Large intestine (tissue), 3 donors: ENCODE results near the gene CARD14. TPM values are rescaled to one million over a fixed set of nuclear protein-coding genes. Genes with fewer than 3 reads are reported as not detected.
"Not testable (repeated sequence)": the region's sequence is repeated elsewhere in the genome, so short reads cannot be mapped to it uniquely, and the experiment has no call there.

ENCODE experiments used
- DNase-seq, 2 donors: peaks; one replicate each; pipeline versions ENCODE4 v3.0.0 to v3.0.0-alpha.2; 2013
- H3K27ac ChIP-seq: one replicate; pipeline ENCODE4 v1.5.1; 2013; ENCODE audit warnings: low read length
- H3K27me3 ChIP-seq: 2 replicates; pipeline ENCODE4 v1.6.1; 2013; ENCODE audit warnings: low read length; ENCODE audit not compliant: control insufficient read depth, insufficient read depth
- H3K36me3 ChIP-seq: 2 replicates; pipeline ENCODE4 v1.6.1; 2013; ENCODE audit warnings: low read length; ENCODE audit not compliant: control insufficient read depth, insufficient read depth
- H3K4me1 ChIP-seq: one replicate; pipeline ENCODE4 v1.6.1; 2013; ENCODE audit warnings: low read length; ENCODE audit not compliant: control insufficient read depth, insufficient read depth
- H3K4me3 ChIP-seq: one replicate; pipeline ENCODE4 v1.5.1; 2013; ENCODE audit warnings: low read length
- H3K9me3 ChIP-seq: one replicate; pipeline ENCODE4 v1.6.1; 2013; ENCODE audit warnings: mild to moderate bottlenecking, low read depth, low read length, moderate library complexity; ENCODE audit not compliant: control insufficient read depth
- WGBS: methylation state at CpG from one replicate; pipeline ENCODE4 v1.1.5; 2013; ENCODE audit warnings: low lambda C conversion rate; ENCODE audit not compliant: insufficient coverage; 5-methylcytosine and 5-hydroxymethylcytosine counted together
- polyA plus RNA-seq: library from polyadenylated mRNA; unstranded; fragments of 120-200 nt; gene quantifications from one replicate; pipeline ENCODE4 v1.2.1, GENCODE V29; 2013

CARD14 gene
- polyA plus RNA-seq, 1 donor = 3.2 TPM

GRCh38 chr17:80242505-80242904, 72.7 kb downstream of the CARD14 start:
- WGBS = no CpG with 5 or more reads among the region's 14 CpGs
- Histone ChIP-seq H3K9me3 (no peaks in the 10 kb centered on the region), H3K36me3 (peaks cover 68% of the 10 kb centered on the region), H3K27ac (no peak overlapping the region), H3K4me1 (no peaks in the 10 kb centered on the region), H3K27me3 (no peaks in the 10 kb centered on the region), H3K4me3 (no peak overlapping the region)
- DNase-seq = no peak

- no peaks in the 10 kb centered on the region for H3K27me3 ChIP-seq
- no peaks in the 10 kb centered on the region for H3K4me1 ChIP-seq
- no peak for DNase-seq
- peaks cover 68% of the 10 kb centered on the region for H3K36me3 ChIP-seq
- no peaks in the 10 kb centered on the region for H3K9me3 ChIP-seq
- no CpG with 5 or more reads among the region's 26 CpGs for WGBS
- no peak overlapping the region for H3K4me3 ChIP-seq
- no peak overlapping the region for H3K27ac ChIP-seq
Observed at GRCh38 chr17:80243526-80244433, 74.0 kb downstream of the CARD14 start.

- no CpG with 5 or more reads among the region's 6 CpGs for WGBS
- DNase-seq, H3K4me1 ChIP-seq: not testable (repeated sequence)
Observed at GRCh38 chr17:80244448-80244847, 74.6 kb downstream of the CARD14 start.

GRCh38 chr17:80244871-80245509, 75.2 kb downstream of the CARD14 start:
- Histone ChIP-seq H3K27me3 (no peaks in the 10 kb centered on the region), H3K4me1 (no peaks in the 10 kb centered on the region), H3K27ac (no peak overlapping the region), H3K4me3 (no peak overlapping the region), H3K9me3 (no peaks in the 10 kb centered on the region), H3K36me3 (peaks cover 72% of the 10 kb centered on the region)
- DNase-seq = no peak
- no CpG with 5 or more reads among the region's 22 CpGs for whole genome bisulfite sequencing

More at GRCh38 chr17:80244448-80244847, 74.6 kb downstream of the CARD14 start:
- H3K4me3 ChIP-seq, H3K27ac ChIP-seq, H3K9me3 ChIP-seq, H3K27me3 ChIP-seq: not testable (repeated sequence)
- peaks cover 72% of the 10 kb centered on the region for H3K36me3 ChIP-seq

- Histone ChIP-seq H3K36me3 (peaks cover 74% of the 10 kb centered on the region), H3K27ac (no peak overlapping the region), H3K27me3 (no peaks in the 10 kb centered on the region), H3K9me3 (no peaks in the 10 kb centered on the region), H3K4me3 (no peak overlapping the region), H3K4me1 (no peaks in the 10 kb centered on the region)
- DNase-seq = no peak
- WGBS = no CpG with 5 or more reads among the region's 27 CpGs
Observed at GRCh38 chr17:80245566-80246265, 75.9 kb downstream of the CARD14 start.

- H3K9me3 ChIP-seq = no peaks in the 10 kb centered on the region
- DNase-seq = no peak
- H3K4me3 ChIP-seq = no peak overlapping the region
- peaks cover 75% of the 10 kb centered on the region for H3K36me3 ChIP-seq
- no peaks in the 10 kb centered on the region for H3K4me1 ChIP-seq
- WGBS = no CpG with 5 or more reads among the region's 19 CpGs
- H3K27me3 ChIP-seq = no peaks in the 10 kb centered on the region
- no peak overlapping the region for H3K27ac ChIP-seq
Observed at GRCh38 chr17:80246266-80246681, 76.4 kb downstream of the CARD14 start.

GRCh38 chr17:80246726-80247125, 76.9 kb downstream of the CARD14 start:
- Histone ChIP-seq H3K36me3 (peaks cover 75% of the 10 kb centered on the region), H3K27me3 (no peaks in the 10 kb centered on the region), H3K27ac (no peak overlapping the region), H3K9me3 (no peaks in the 10 kb centered on the region), H3K4me1 (no peaks in the 10 kb centered on the region), H3K4me3 (no peak overlapping the region)
- DNase-seq = no peak
- WGBS = no CpG with 5 or more reads among the region's 8 CpGs

- Histone ChIP-seq H3K4me1 (no peaks in the 10 kb centered on the region), H3K9me3 (no peaks in the 10 kb centered on the region), H3K36me3 (peaks cover 77% of the 10 kb centered on the region), H3K27me3 (no peaks in the 10 kb centered on the region), H3K27ac (no peak overlapping the region), H3K4me3 (no peak overlapping the region)
- no peak for DNase-seq
- WGBS = no CpG with 5 or more reads among the region's 17 CpGs
Observed at GRCh38 chr17:80247561-80247960, 77.7 kb downstream of the CARD14 start.

GRCh38 chr17:80248001-80248893, 78.4 kb downstream of the CARD14 start:
- Histone ChIP-seq H3K27me3 (no peaks in the 10 kb centered on the region), H3K4me1 (no peaks in the 10 kb centered on the region), H3K27ac (no peak overlapping the region), H3K4me3 (no peak overlapping the region), H3K9me3 (no peaks in the 10 kb centered on the region), H3K36me3 (peaks cover 77% of the 10 kb centered on the region)
- WGBS = no CpG with 5 or more reads among the region's 23 CpGs
- no peak for DNase-seq
